Measurements from ENCODE around the gene CRABP1. TPM values are rescaled to one million over a fixed set of nuclear protein-coding genes. Genes with fewer than 3 reads are reported as not detected.
"Not testable (repeated sequence)": the region's sequence is repeated elsewhere in the genome, so short reads cannot be mapped to it uniquely, and the experiment has no call there.

The CRABP1 gene
- polyA plus RNA-seq, 3 donors, result 52.7 to 55.2 (median 53.8) TPM

GRCh38 chr15:78369161-78369560, 29.0 kb downstream of the CRABP1 start:
- no peak for DNase-seq (ENCODE audit: low read depth in 3 of 3, low spot score in 2 of 3)

- DNase-seq (ENCODE audit: low read depth in 3 of 3, low spot score in 2 of 3), result no peak
Measured at GRCh38 chr15:78370013-78370412, 29.9 kb downstream of the CRABP1 start.

GRCh38 chr15:78372880-78373279, 32.7 kb downstream of the CRABP1 start:
- no peak for DNase-seq (ENCODE audit: low read depth in 3 of 3, low spot score in 2 of 3)

GRCh38 chr15:78374436-78375393, 34.6 kb downstream of the CRABP1 start:
- DNase-seq (ENCODE audit: low read depth in 3 of 3, low spot score in 2 of 3), result no peak

GRCh38 chr15:78380143-78380542, 40.0 kb downstream of the CRABP1 start:
- not testable (repeated sequence) for DNase-seq (ENCODE audit: low read depth in 3 of 3, low spot score in 2 of 3)

- DNase-seq (ENCODE audit: low read depth in 3 of 3, low spot score in 2 of 3), result no peak
Measured at GRCh38 chr15:78382114-78382880, 42.1 kb downstream of the CRABP1 start.

- no peak for DNase-seq (ENCODE audit: low read depth in 3 of 3, low spot score in 2 of 3)
Measured at GRCh38 chr15:78384651-78385050, 44.5 kb downstream of the CRABP1 start.

GRCh38 chr15:78387246-78388037, 47.3 kb downstream of the CRABP1 start:
- DNase-seq (ENCODE audit: low read depth in 3 of 3, low spot score in 2 of 3), result no peak

GRCh38 chr15:78388865-78389264, 48.7 kb downstream of the CRABP1 start:
- no peak for DNase-seq (ENCODE audit: low read depth in 3 of 3, low spot score in 2 of 3)

GRCh38 chr15:78389322-78389721, 49.2 kb downstream of the CRABP1 start:
- no peak for DNase-seq (ENCODE audit: low read depth in 3 of 3, low spot score in 2 of 3)

GRCh38 chr15:78389738-78390137, 49.6 kb downstream of the CRABP1 start:
- DNase-seq (ENCODE audit: low read depth in 3 of 3, low spot score in 2 of 3), result no peak

GRCh38 chr15:78390242-78390641, 50.1 kb downstream of the CRABP1 start:
- no peak for DNase-seq (ENCODE audit: low read depth in 3 of 3, low spot score in 2 of 3)

GRCh38 chr15:78390826-78391225, 50.7 kb downstream of the CRABP1 start:
- DNase-seq (ENCODE audit: low read depth in 3 of 3, low spot score in 2 of 3), result no peak

- DNase-seq (ENCODE audit: low read depth in 3 of 3, low spot score in 2 of 3), result no peak
Measured at GRCh38 chr15:78391781-78392180, 51.6 kb downstream of the CRABP1 start.

- DNase-seq (ENCODE audit: low read depth in 3 of 3, low spot score in 2 of 3), result no peak
Measured at GRCh38 chr15:78392430-78392829, 52.3 kb downstream of the CRABP1 start.

- no peak for DNase-seq (ENCODE audit: low read depth in 3 of 3, low spot score in 2 of 3)
Measured at GRCh38 chr15:78393137-78393536, 53.0 kb downstream of the CRABP1 start.

- DNase-seq (ENCODE audit: low read depth in 3 of 3, low spot score in 2 of 3), result no peak
Measured at GRCh38 chr15:78394026-78394425, 53.9 kb downstream of the CRABP1 start.

GRCh38 chr15:78394981-78395616, 54.9 kb downstream of the CRABP1 start:
- DNase-seq (ENCODE audit: low read depth in 3 of 3, low spot score in 2 of 3), result no peak

GRCh38 chr15:78396186-78396814, 56.1 kb downstream of the CRABP1 start:
- no peak for DNase-seq (ENCODE audit: low read depth in 3 of 3, low spot score in 2 of 3)

- no peak for DNase-seq (ENCODE audit: low read depth in 3 of 3, low spot score in 2 of 3)
Measured at GRCh38 chr15:78396976-78397375, 56.8 kb downstream of the CRABP1 start.

Data from right renal cortex interstitium (tissue), 3 donors.